HG02840 (cell line): ENCODE results near the gene TENM4.

Source experiments
- ATAC-seq: cut with Tn5 transposase; IDR thresholded peaks from one replicate; pipeline ENCODE4 v1.9.1; 2021; ENCODE audit warnings: mild to moderate bottlenecking, moderate library complexity, moderate number of reproducible peaks; ENCODE audit not compliant: unreplicated experiment, low FRiP score

Gene TENM4

GRCh38 chr11:79312617-79313529 lies 128.0 kb downstream of the TENM4 start:
- no peak for ATAC-seq

- ATAC-seq = no peak
Measured at GRCh38 chr11:79311461-79311860, 129.4 kb downstream of the TENM4 start.

GRCh38 chr11:79309407-79309806 lies 131.4 kb downstream of the TENM4 start:
- no peak for ATAC-seq

- ATAC-seq = no peak
Measured at GRCh38 chr11:79308429-79308828, 132.4 kb downstream of the TENM4 start.

- ATAC-seq = no peak
Measured at GRCh38 chr11:79304599-79305212, 136.1 kb downstream of the TENM4 start.

- no peak for ATAC-seq
Measured at GRCh38 chr11:79296141-79296540, 144.7 kb downstream of the TENM4 start.

- ATAC-seq = no peak
Measured at GRCh38 chr11:79294845-79295731, 145.7 kb downstream of the TENM4 start.

GRCh38 chr11:79291948-79292347 lies 148.9 kb downstream of the TENM4 start:
- no peak for ATAC-seq

GRCh38 chr11:79290761-79291160 lies 150.1 kb downstream of the TENM4 start:
- no peak for ATAC-seq

- ATAC-seq = no peak
Measured at GRCh38 chr11:79287952-79288351, 152.9 kb downstream of the TENM4 start.

- no peak for ATAC-seq
Measured at GRCh38 chr11:79285756-79286155, 155.1 kb downstream of the TENM4 start.

- no peak for ATAC-seq
Measured at GRCh38 chr11:79276736-79277325, 164.0 kb downstream of the TENM4 start.

GRCh38 chr11:79274636-79275331 lies 166.0 kb downstream of the TENM4 start:
- no peak for ATAC-seq

- ATAC-seq = no peak
Measured at GRCh38 chr11:79273781-79274180, 167.0 kb downstream of the TENM4 start.

- ATAC-seq = no peak
Measured at GRCh38 chr11:79269611-79270307, 171.1 kb downstream of the TENM4 start.

- ATAC-seq = no peak
Measured at GRCh38 chr11:79266396-79266795, 174.4 kb downstream of the TENM4 start.

GRCh38 chr11:79265756-79266322 lies 175.0 kb downstream of the TENM4 start:
- no peak for ATAC-seq

GRCh38 chr11:79264284-79264683 lies 176.5 kb downstream of the TENM4 start:
- no peak for ATAC-seq

GRCh38 chr11:79263001-79263400 lies 177.8 kb downstream of the TENM4 start:
- ATAC-seq = no peak
